Glutamatergic neuron (in vitro differentiated cells): ENCODE measurements around the gene TINAGL1. TPM values are rescaled to one million over a fixed set of nuclear protein-coding genes. Genes with fewer than 3 reads are reported as not detected.

Experiments
- DNase-seq: peaks from one replicate; pipeline ENCODE4 v3.0.0; 2022
- H3K27ac Mint-ChIP-seq: one replicate; pipeline ENCODE4 v1.8.0; 2020; ENCODE audit warnings: mild to moderate bottlenecking, mixed read lengths, inconsistent platforms; ENCODE audit not compliant: unreplicated experiment
- H3K27me3 Mint-ChIP-seq: one replicate; pipeline ENCODE4 v1.8.0; 2020; ENCODE audit warnings: mild to moderate bottlenecking, moderate library complexity, mixed read lengths, inconsistent platforms; ENCODE audit not compliant: unreplicated experiment
- H3K36me3 Mint-ChIP-seq: one replicate; pipeline ENCODE4 v1.8.0; 2020; ENCODE audit warnings: mild to moderate bottlenecking, mixed read lengths, inconsistent platforms; ENCODE audit not compliant: unreplicated experiment
- H3K4me1 Mint-ChIP-seq: one replicate; pipeline ENCODE4 v1.8.0; 2020; ENCODE audit warnings: mild to moderate bottlenecking, low read depth, mixed read lengths, inconsistent platforms; ENCODE audit not compliant: unreplicated experiment
- H3K4me3 Mint-ChIP-seq: one replicate; pipeline ENCODE4 v1.8.0; 2020; ENCODE audit warnings: mild to moderate bottlenecking, mixed read lengths, inconsistent platforms; ENCODE audit not compliant: unreplicated experiment
- H3K9me3 Mint-ChIP-seq: one replicate; pipeline ENCODE4 v1.8.0; 2020; ENCODE audit warnings: mild to moderate bottlenecking, moderate library complexity, mixed read lengths, inconsistent platforms; ENCODE audit not compliant: unreplicated experiment
- total RNA-seq: library from RNA; stranded (reverse); fragmentation: NEBNext Ultra II Directional; extraction: Animal tissue kit (Norgen Biotek cat#: 25700); gene quantifications from one replicate; pipeline ENCODE4 v1.2.1, GENCODE V29; 2021; ENCODE audit not compliant: unreplicated experiment
- TF ChIP-seq, protein P1 (sequence below): fragments of 200-600 bp; sonication (generic); IDR thresholded peaks from one replicate; pipeline ENCODE4 v1.5.0; 2021; ENCODE audit not compliant: partially characterized antibody, unreplicated experiment

The TINAGL1 gene
- total RNA-seq, 1 donor from 2014 or later = not detected

GRCh38 chr1:31588751-31589515 lies 12.6 kb downstream of the TINAGL1 start:
- TF ChIP-seq, protein P1, sequence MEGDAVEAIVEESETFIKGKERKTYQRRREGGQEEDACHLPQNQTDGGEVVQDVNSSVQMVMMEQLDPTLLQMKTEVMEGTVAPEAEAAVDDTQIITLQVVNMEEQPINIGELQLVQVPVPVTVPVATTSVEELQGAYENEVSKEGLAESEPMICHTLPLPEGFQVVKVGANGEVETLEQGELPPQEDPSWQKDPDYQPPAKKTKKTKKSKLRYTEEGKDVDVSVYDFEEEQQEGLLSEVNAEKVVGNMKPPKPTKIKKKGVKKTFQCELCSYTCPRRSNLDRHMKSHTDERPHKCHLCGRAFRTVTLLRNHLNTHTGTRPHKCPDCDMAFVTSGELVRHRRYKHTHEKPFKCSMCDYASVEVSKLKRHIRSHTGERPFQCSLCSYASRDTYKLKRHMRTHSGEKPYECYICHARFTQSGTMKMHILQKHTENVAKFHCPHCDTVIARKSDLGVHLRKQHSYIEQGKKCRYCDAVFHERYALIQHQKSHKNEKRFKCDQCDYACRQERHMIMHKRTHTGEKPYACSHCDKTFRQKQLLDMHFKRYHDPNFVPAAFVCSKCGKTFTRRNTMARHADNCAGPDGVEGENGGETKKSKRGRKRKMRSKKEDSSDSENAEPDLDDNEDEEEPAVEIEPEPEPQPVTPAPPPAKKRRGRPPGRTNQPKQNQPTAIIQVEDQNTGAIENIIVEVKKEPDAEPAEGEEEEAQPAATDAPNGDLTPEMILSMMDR = no peak
- DNase-seq = no peak
- no peak overlapping the region for H3K27ac Mint-ChIP-seq
- H3K4me1 Mint-ChIP-seq = peaks cover 2% of the 10 kb centered on the region
- peak overlapping the region; percentile 52 for H3K4me3 Mint-ChIP-seq
- H3K27me3 Mint-ChIP-seq = peaks cover 10% of the 10 kb centered on the region
- H3K9me3 Mint-ChIP-seq = peaks cover 4% of the 10 kb centered on the region
- H3K36me3 Mint-ChIP-seq = no peaks in the 10 kb centered on the region

DNA sequence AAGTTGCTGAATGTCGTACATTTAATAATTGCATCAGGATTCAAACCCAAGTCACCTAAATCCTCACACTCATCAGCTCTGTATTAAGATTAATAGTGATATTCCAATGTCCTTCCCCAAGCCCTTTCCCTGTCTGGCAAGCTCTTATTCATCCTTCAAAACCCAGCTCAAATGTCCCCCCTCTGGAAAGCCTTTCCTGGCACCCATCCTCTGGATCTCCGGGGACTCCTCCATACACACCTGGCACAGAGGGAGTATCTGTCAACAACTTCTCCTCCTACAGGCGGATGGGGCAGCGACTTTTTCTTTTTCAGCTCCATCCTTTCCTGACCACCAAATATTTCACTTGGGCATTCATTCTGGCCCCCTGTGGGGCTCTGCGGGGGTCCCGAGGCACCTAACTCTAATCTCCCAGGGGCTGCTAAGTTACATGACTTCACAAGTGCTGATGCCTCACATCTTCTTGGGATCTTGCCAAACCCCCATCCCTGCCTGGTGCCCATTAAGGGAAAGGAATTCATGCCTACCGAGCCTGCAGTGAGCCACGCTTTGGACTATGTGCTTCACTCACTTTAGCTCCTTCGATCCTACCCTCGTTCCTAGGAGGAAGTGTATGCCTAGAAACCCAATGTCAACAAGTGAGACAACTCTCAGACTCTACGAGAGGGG lies 15.2 kb downstream of the TINAGL1 start:
- H3K4me3 Mint-ChIP-seq = no peak overlapping the region
- H3K36me3 Mint-ChIP-seq = no peaks in the 10 kb centered on the region
- TF ChIP-seq, protein P1 = no peak
- peaks cover 3% of the 10 kb centered on the region for H3K9me3 Mint-ChIP-seq
- H3K27ac Mint-ChIP-seq = no peak overlapping the region
- DNase-seq = no peak
- peaks cover 11% of the 10 kb centered on the region for H3K4me1 Mint-ChIP-seq
- H3K27me3 Mint-ChIP-seq = peaks cover 10% of the 10 kb centered on the region

- no peak for DNase-seq
- peaks cover 10% of the 10 kb centered on the region for H3K27me3 Mint-ChIP-seq
- peak overlapping the region; percentile 36 for H3K4me3 Mint-ChIP-seq
- peaks cover 4% of the 10 kb centered on the region for H3K9me3 Mint-ChIP-seq
- TF ChIP-seq, protein P1 = no peak
- no peak overlapping the region for H3K27ac Mint-ChIP-seq
- H3K4me1 Mint-ChIP-seq = peaks cover 16% of the 10 kb centered on the region
- H3K36me3 Mint-ChIP-seq = no peaks in the 10 kb centered on the region
Observed at GRCh38 chr1:31592132-31592531, 15.8 kb downstream of the TINAGL1 start.

- H3K4me3 Mint-ChIP-seq = no peak overlapping the region
- no peak for DNase-seq
- peaks cover 21% of the 10 kb centered on the region for H3K4me1 Mint-ChIP-seq
- peaks cover 4% of the 10 kb centered on the region for H3K9me3 Mint-ChIP-seq
- H3K27ac Mint-ChIP-seq = no peak overlapping the region
- H3K36me3 Mint-ChIP-seq = no peaks in the 10 kb centered on the region
- H3K27me3 Mint-ChIP-seq = peaks cover 10% of the 10 kb centered on the region
- TF ChIP-seq, protein P1 = no peak
Observed at GRCh38 chr1:31593136-31593665, 16.9 kb downstream of the TINAGL1 start.
